K562 (cell line): Measurements from ENCODE around the gene SEC14L1. TPM values are rescaled to one million over a fixed set of nuclear protein-coding genes. Genes with fewer than 3 reads are reported as not detected.

Experiments
- ATAC-seq: fragments of 200-7000 bp; cut with Tn5 transposase; 3 replicates; pipeline ENCODE4 v1.9.1; 2020; ENCODE audit warnings: moderate library complexity
- BruUV-seq: library from RNA; stranded (reverse); fragments of 400-500 nt; replicated peaks from 2 replicates; lab custom pipeline; 2021; lab: Mats Ljungman, UMichigan
- CTCF ChIA-PET: fragments of 300-600 bp; formaldehyde crosslinking; extraction: SDS; loops from one replicate; lab custom pipeline; 2021; ENCODE audit warnings: low intra/inter-chr PET ratio; lab: Yijun Ruan, JAX
- POLR2A ChIA-PET: fragments of 300-600, 350-650 bp; sonication (Branson Sonifier 250); formaldehyde crosslinking; extraction: SDS; loops from one replicate; lab custom pipeline; 2021; ENCODE audit warnings: antibody characterized with exemption, inconsistent platforms; lab: Yijun Ruan, JAX
- DNase-seq, 4 experiments: peaks; one replicate each; pipeline versions ENCODE4 v3.0.0 to v3.0.0-alpha.2; 2011 to 2018; ENCODE audit warnings: low spot score in 3 of 4, mixed read lengths in 3 of 4; ENCODE audit errors: extremely low read depth in 1 of 4
- FAIRE-seq: peaks from 2 replicates; lab custom pipeline; 2011; peaks lifted over from hg19 to GRCh38; lab: Jason Lieb, UNC
- H2AFZ ChIP-seq: 2 replicates; pipeline ENCODE4 v1.6.0; 2011; ENCODE audit warnings: low read depth, low read length, control low read depth, inconsistent platforms
- H3K27ac ChIP-seq: fragments of 200-600 bp; 3 replicates; pipeline ENCODE4 v1.8.0; 2011; ENCODE audit warnings: low read depth, mild to moderate bottlenecking, control low read depth, inconsistent platforms, low read length, moderate library complexity, mixed read lengths; ENCODE audit errors: extremely low read depth
- H3K27me3 ChIP-seq, 2 experiments: fragments of 300-600 bp in 1 of 2; 2 replicates in 1 of 2; 3 replicates in 1 of 2; pipeline versions ENCODE4 v1.6.0 to v1.8.0; 2011; ENCODE audit warnings: inconsistent platforms in 2 of 2, low read length in 2 of 2, mild to moderate bottlenecking in 1 of 2, mixed read lengths in 1 of 2, moderate library complexity in 1 of 2; ENCODE audit not compliant: control insufficient read depth in 2 of 2, insufficient read depth in 2 of 2
- H3K36me3 ChIP-seq: fragments of 300-600 bp; 3 replicates; pipeline ENCODE4 v1.8.0; 2011; ENCODE audit warnings: mild to moderate bottlenecking, low read length, inconsistent platforms; ENCODE audit not compliant: control insufficient read depth, insufficient read depth
- H3K4me1 ChIP-seq, 2 experiments: fragments of 200-600 bp in 1 of 2; replicated peaks in 1 of 2; 2 replicates in 1 of 2; 3 replicates in 1 of 2; pipeline versions ENCODE4 v1.5.1 to v1.8.0; 2011; ENCODE audit warnings: inconsistent platforms in 2 of 2, low read length in 2 of 2, mild to moderate bottlenecking in 1 of 2, mixed read lengths in 1 of 2, moderate library complexity in 1 of 2; ENCODE audit not compliant: control insufficient read depth in 2 of 2, insufficient read depth in 2 of 2
- H3K4me2 ChIP-seq: 2 replicates; pipeline ENCODE4 v1.6.1; 2011; ENCODE audit warnings: low read length, control low read depth, inconsistent platforms, mixed read lengths; ENCODE audit not compliant: insufficient read depth
- H3K4me3 ChIP-seq: fragments of 200-600 bp; sonication (generic), shearing (Covaris generic); 2 replicates; pipeline ENCODE4 v1.5.1; 2016; ENCODE audit warnings: control low read depth, inconsistent platforms
- H3K79me2 ChIP-seq: fragments of 200-600 bp; 3 replicates; pipeline ENCODE4 v1.8.0; 2011; ENCODE audit warnings: low read length, inconsistent platforms; ENCODE audit not compliant: control insufficient read depth, insufficient read depth
- H3K9ac ChIP-seq, 2 experiments: 2 replicates each; pipeline versions ENCODE4 v1.6.0 to v1.6.1; 2011; ENCODE audit warnings: low read depth in 2 of 2, low read length in 2 of 2, control low read depth in 1 of 2, inconsistent platforms in 1 of 2, mild to moderate bottlenecking in 1 of 2, mixed read lengths in 1 of 2; ENCODE audit not compliant: insufficient read depth in 1 of 2
- H3K9me1 ChIP-seq: one replicate; pipeline ENCODE4 v1.6.0; 2011; ENCODE audit warnings: inconsistent platforms, mild to moderate bottlenecking, low read length, moderate library complexity; ENCODE audit not compliant: control insufficient read depth, insufficient read depth
- H3K9me3 ChIP-seq: replicated peaks from 2 replicates; pipeline ENCODE4 v1.5.1; 2011; ENCODE audit warnings: low read depth, low read length, inconsistent platforms; ENCODE audit not compliant: control insufficient read depth, insufficient read depth
- H4K20me1 ChIP-seq: replicated peaks from 2 replicates; pipeline ENCODE4 v1.6.1; 2011; ENCODE audit warnings: low read length, inconsistent platforms, mixed read lengths; ENCODE audit not compliant: control insufficient read depth, insufficient read depth
- KLF6 ChIP-seq: fragments of 250-450 bp; sonication (Bioruptor Pico); IDR thresholded peaks from 2 replicates; pipeline ENCODE4 v1.4.0; 2020; ENCODE audit warnings: mild to moderate bottlenecking, moderate library complexity, borderline replicate concordance
- MECOM ChIP-seq: fragments of 250-450 bp; sonication (Bioruptor Pico); IDR thresholded peaks from 2 replicates; pipeline ENCODE4 v1.8.0; 2022; ENCODE audit warnings: inconsistent platforms
- WHSC1 ChIP-seq: IDR thresholded peaks from one replicate; pipeline ENCODE4 v1.6.1; 2012; ENCODE audit warnings: low read length, control low read depth, inconsistent platforms
- ZFP36 ChIP-seq: fragments of 150-350 bp; IDR thresholded peaks from 2 replicates; pipeline ENCODE4 v1.6.1; 2018; ENCODE audit warnings: low read length, low read depth; ENCODE audit not compliant: partially characterized antibody
- ZNF431 ChIP-seq: sonication (generic); formaldehyde crosslinking; IDR thresholded peaks from 2 replicates; pipeline ENCODE4 v1.8.0; 2022; ENCODE audit warnings: mild to moderate bottlenecking, missing genetic modification reagents
- WGBS: fragments of 100-300 bp; shearing (Covaris generic); methylation state at CpG from one replicate; pipeline ENCODE4 v1.1.6; 2016; ENCODE audit warnings: low coverage, mixed read lengths; ENCODE audit not compliant: insufficient coverage; ENCODE audit errors: missing lambda C conversion rate; 5-methylcytosine and 5-hydroxymethylcytosine counted together
- in situ Hi-C: fragments of 300-500 bp; cut with MboI; formaldehyde crosslinking; loops from 4 replicates; pipeline ENCODE4 v1.15.0; 2018; ENCODE audit warnings: inconsistent platforms, mixed read lengths
- intact Hi-C: fragments of 100-400 bp; cut with micrococcal nuclease; formaldehyde crosslinking; loops from 2 replicates; pipeline ENCODE4 v1.14.2; 2022
- polyA plus RNA-seq, 8 experiments: library from polyadenylated mRNA; depleted of rRNA in 4 of 8; stranded (reverse) in 5 of 8; unstranded in 3 of 8; fragments of >200 nt; fragmentation: Nextera tagmentation in 2 of 8; fragmentation: Illumina TruSeq in 1 of 8; extraction: Ambion mirVana in 2 of 8; extraction: Trizol in 1 of 8; gene quantifications; 2 replicates each; pipeline versions ENCODE4 v1.2.1 to v1.2.3, GENCODE V29; 2011 to 2014; ENCODE audit warnings: inconsistent platforms in 1 of 8, missing spikeins in 1 of 8
- total RNA-seq, 7 experiments: library from RNA; depleted of rRNA in 6 of 7; stranded (reverse); fragments of >200 nt in 6 of 7; fragmentation: Illumina TruSeq in 2 of 7; extraction: Trizol in 2 of 7; gene quantifications; 2 replicates each; pipeline versions ENCODE4 v1.2.1 to v1.2.3, GENCODE V29; 2011 to 2021; ENCODE audit warnings: low replicate concordance in 1 of 7

SEC14L1 gene
- total and polyA plus RNA-seq, 9 of the 15 experiments (the other 6 are each of a cell fraction or from before 2014, with no cell fraction given) = 3.1 to 39.7 (median 15.2) TPM

DNA sequence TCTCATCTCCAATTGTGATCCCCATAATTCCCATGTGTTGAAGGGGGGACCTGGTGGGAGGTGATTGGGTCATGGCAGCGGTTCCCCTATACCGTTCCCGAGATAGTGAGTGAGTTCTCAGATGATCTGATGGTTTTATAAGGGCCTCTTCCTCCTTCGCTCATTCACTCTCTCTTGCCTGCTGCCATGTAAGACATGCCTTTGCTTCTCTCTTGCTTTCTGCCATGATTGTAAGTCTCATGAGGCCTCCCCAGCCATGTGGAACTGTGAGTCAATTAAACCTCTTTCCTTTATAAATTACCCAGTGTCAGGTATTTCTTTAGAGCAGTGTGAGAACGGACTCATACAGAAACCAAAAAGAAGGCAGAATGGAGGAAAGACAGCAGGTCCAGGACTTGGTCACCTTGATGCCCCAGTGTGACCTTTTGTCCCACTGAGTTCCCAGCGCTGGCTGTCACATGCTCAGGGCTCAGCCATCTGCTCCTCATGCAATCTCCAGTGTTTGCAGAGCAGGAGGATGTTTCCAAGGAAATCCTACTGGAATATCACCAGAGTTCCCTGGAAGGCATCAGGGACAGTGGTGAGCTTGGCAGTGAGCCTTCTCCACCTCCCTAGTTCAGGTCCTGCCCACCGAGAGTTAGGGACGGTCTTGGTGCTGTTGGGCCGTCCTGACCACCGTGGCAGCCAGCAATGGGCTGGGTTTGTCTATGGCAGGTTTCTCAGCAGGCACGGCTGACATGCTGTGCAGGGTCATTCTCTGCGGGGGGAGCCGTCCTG, 96.7 kb downstream of the SEC14L1 start:
- Histone ChIP-seq H2AFZ (no peak overlapping the region), H3K36me3 (no peaks in the 10 kb centered on the region), H3K79me2 (no peaks in the 10 kb centered on the region), H3K9ac (peak overlapping the region in 1 of 2 experiments; percentile 67; a peak in 1 of 4 replicates), H3K9me1 (no peaks in the 10 kb centered on the region), H4K20me1 (no peaks in the 10 kb centered on the region), H3K4me2 (no peak overlapping the region), H3K4me3 (no peak overlapping the region), H3K27me3 (no peaks in the 10 kb centered on the region; a peak in 1 of 5 replicates), H3K9me3 (peaks cover 10% of the 10 kb centered on the region), H3K27ac (no peak overlapping the region), H3K4me1 (peaks cover 5 to 22% of the 10 kb centered on the region in 2 experiments; a peak in 4 of 5 replicates)
- 48% methylated on average over 13 of the region's 13 CpGs for WGBS
- BruUV-seq = no TSS peak
- in situ Hi-C loops = no loop called here
- CTCF ChIA-PET = no interaction called here
- TF ChIP-seq KLF6 (CRISPR knock-in tag) (no peak), WHSC1 (no peak), MECOM (CRISPR knock-in tag) (no peak), ZNF431 (CRISPR knock-in tag) (peak; percentile 83), ZFP36 (peak; percentile 9)
- DNase-seq (no peak), FAIRE-seq (no peak), ATAC-seq (no peak)
- POLR2A ChIA-PET = interaction anchor here (0.6 kb wide), 1 partner anchor 178 kb away, joined by 3 read pairs; no protein-coding TSS in a partner anchor
- intact Hi-C loops = no loop called here
